Hepatocyte (in vitro differentiated cells): ENCODE results near the gene MAFB. TPM values are rescaled to one million over a fixed set of nuclear protein-coding genes. Genes with fewer than 3 reads are reported as not detected.

Experiments
- DNase-seq: peaks from one replicate; pipeline ENCODE4 v3.0.0-alpha.2; 2016; ENCODE audit warnings: low spot score
- H2AFZ ChIP-seq: fragments of 200-600 bp; sonication (generic); 2 replicates; pipeline ENCODE4 v1.6.0; 2016; ENCODE audit warnings: antibody characterized with exemption, mild to moderate bottlenecking
- H3K27ac ChIP-seq: fragments of 200-600 bp; sonication (generic); 2 replicates; pipeline ENCODE4 v1.5.1; 2016; ENCODE audit warnings: mild to moderate bottlenecking
- H3K27me3 ChIP-seq: fragments of 200-600 bp; sonication (generic); 2 replicates; pipeline ENCODE4 v1.6.1; 2016
- H3K36me3 ChIP-seq: fragments of 200-600 bp; sonication (generic); replicated peaks from 2 replicates; pipeline ENCODE4 v1.5.1; 2016; ENCODE audit warnings: low read depth; ENCODE audit not compliant: insufficient read depth
- H3K4me1 ChIP-seq: fragments of 200-600 bp; sonication (generic); 2 replicates; pipeline ENCODE4 v1.5.1; 2016; ENCODE audit warnings: mild to moderate bottlenecking, moderate library complexity; ENCODE audit not compliant: insufficient read depth
- H3K4me2 ChIP-seq: fragments of 200-600 bp; sonication (generic); 2 replicates; pipeline ENCODE4 v1.6.0; 2016
- H3K4me3 ChIP-seq: fragments of 200-600 bp; sonication (generic); 2 replicates; pipeline ENCODE4 v1.5.1; 2016; ENCODE audit warnings: mild to moderate bottlenecking
- H3K79me2 ChIP-seq: fragments of 200-600 bp; sonication (generic); 2 replicates; pipeline ENCODE4 v1.6.0; 2017; ENCODE audit warnings: mild to moderate bottlenecking
- H3K9me2 ChIP-seq: fragments of 200-600 bp; sonication (generic); replicated peaks from 2 replicates; pipeline ENCODE4 v1.6.0; 2017; ENCODE audit warnings: mild to moderate bottlenecking; ENCODE audit not compliant: insufficient read depth
- H3K9me3 ChIP-seq: fragments of 200-600 bp; sonication (generic); 2 replicates; pipeline ENCODE4 v1.5.1; 2016; ENCODE audit warnings: low read depth, mild to moderate bottlenecking
- H4K20me1 ChIP-seq: fragments of 200-600 bp; sonication (generic); 2 replicates; pipeline ENCODE4 v1.6.0; 2016; ENCODE audit warnings: mild to moderate bottlenecking; ENCODE audit not compliant: insufficient read depth, poor library complexity, severe bottlenecking
- CTCF ChIP-seq: fragments of 200-600 bp; sonication (generic); IDR thresholded peaks from 2 replicates; pipeline ENCODE4 v1.5.1; 2016; ENCODE audit warnings: antibody characterized with exemption, mild to moderate bottlenecking; ENCODE audit not compliant: poor library complexity
- EZH2 ChIP-seq: fragments of 200-600 bp; sonication (generic); IDR thresholded peaks from 2 replicates; pipeline ENCODE4 v1.6.1; 2016; ENCODE audit warnings: antibody characterized with exemption, mild to moderate bottlenecking, borderline replicate concordance
- EZH2phosphoT487 ChIP-seq: fragments of 200-600 bp; sonication (generic); IDR thresholded peaks from one replicate; pipeline ENCODE4 v1.6.1; 2018; ENCODE audit warnings: antibody characterized with exemption, mild to moderate bottlenecking, low read depth, moderate library complexity; ENCODE audit not compliant: unreplicated experiment, severe bottlenecking
- WGBS: methylation state at CpG from one replicate; pipeline ENCODE4 v1.1.6; 2016; ENCODE audit warnings: low lambda C conversion rate; ENCODE audit errors: missing lambda C conversion rate; 5-methylcytosine and 5-hydroxymethylcytosine counted together
- polyA plus RNA-seq: library from polyadenylated mRNA; unstranded; fragments of >200 nt; fragmentation: Nextera tagmentation; extraction: Ambion mirVana; gene quantifications from 2 replicates; pipeline ENCODE4 v1.2.1, GENCODE V29; 2016
- total RNA-seq: library from RNA; depleted of rRNA; stranded (reverse); fragments of >200 nt; gene quantifications from 2 replicates; pipeline ENCODE4 v1.2.3, GENCODE V29; 2014

MAFB gene
- total and polyA plus RNA-seq, 2 experiments from 2014 or later: 3.4 to 4.1 TPM

DNA sequence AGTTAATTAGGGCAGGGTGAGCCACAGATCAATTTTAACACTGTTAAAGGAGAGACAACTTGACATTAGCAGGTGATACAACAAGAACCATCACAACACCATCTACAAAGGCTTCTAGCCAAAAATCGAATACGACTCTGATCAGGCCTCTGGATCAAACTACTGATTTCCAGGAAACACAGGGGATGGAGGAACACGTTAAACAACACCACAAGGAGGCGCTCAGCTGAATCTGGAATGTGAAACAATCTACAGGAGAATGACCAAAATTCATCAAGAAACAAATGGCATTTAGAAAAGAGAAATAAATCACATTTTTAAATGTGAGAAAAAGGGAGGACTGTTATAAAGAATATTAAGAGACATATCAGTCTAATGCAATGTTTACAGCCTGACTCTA is 13.5 kb upstream of the MAFB start:
- no peaks in the 10 kb centered on the region for H3K9me3 ChIP-seq
- no peak overlapping the region for H2AFZ ChIP-seq
- TF ChIP-seq EZH2phosphoT487 (no peak), EZH2 (no peak), CTCF (no peak)
- no peaks in the 10 kb centered on the region for H3K36me3 ChIP-seq
- 84% methylated on average over 4 of the region's 4 CpGs for WGBS
- no peak overlapping the region for H3K4me3 ChIP-seq
- H4K20me1 ChIP-seq: no peaks in the 10 kb centered on the region
- H3K4me2 ChIP-seq: no peak overlapping the region
- peaks cover 4% of the 10 kb centered on the region for H3K4me1 ChIP-seq
- DNase-seq: no peak
- H3K9me2 ChIP-seq: no peaks in the 10 kb centered on the region
- no peaks in the 10 kb centered on the region for H3K79me2 ChIP-seq
- peaks cover 16% of the 10 kb centered on the region for H3K27me3 ChIP-seq
- no peak overlapping the region for H3K27ac ChIP-seq

DNA sequence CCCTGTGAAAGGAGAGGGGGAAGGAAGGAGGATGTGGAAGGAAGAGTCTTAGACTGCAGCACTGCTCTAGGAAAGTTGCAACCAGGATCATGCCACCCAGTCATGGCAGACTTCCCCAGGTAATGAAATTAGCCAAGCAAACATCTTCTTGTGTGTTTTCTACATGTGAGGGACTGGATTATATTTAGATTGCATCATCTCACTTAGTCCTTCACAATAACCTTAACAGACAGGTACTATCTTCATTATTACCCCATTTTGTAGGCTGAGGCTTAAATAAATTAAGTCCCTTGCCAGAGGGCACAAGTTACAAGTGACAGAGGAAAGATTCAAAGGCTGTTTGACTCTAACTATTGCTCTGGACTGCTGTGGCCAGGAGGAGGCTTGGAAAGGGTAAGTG is 9.7 kb upstream of the MAFB start:
- H3K9me2 ChIP-seq: no peaks in the 10 kb centered on the region
- H4K20me1 ChIP-seq: no peaks in the 10 kb centered on the region
- no peaks in the 10 kb centered on the region for H3K79me2 ChIP-seq
- H3K27ac ChIP-seq: no peak overlapping the region
- H3K36me3 ChIP-seq: no peaks in the 10 kb centered on the region
- H3K9me3 ChIP-seq: no peaks in the 10 kb centered on the region
- no peak overlapping the region for H2AFZ ChIP-seq
- H3K27me3 ChIP-seq: peaks cover 52% of the 10 kb centered on the region
- DNase-seq: no peak
- H3K4me2 ChIP-seq: no peak overlapping the region
- TF ChIP-seq EZH2phosphoT487: no peak
- TF ChIP-seq EZH2: no peak
- no peak for TF ChIP-seq CTCF
- no peaks in the 10 kb centered on the region for H3K4me1 ChIP-seq
- H3K4me3 ChIP-seq: no peak overlapping the region

DNA sequence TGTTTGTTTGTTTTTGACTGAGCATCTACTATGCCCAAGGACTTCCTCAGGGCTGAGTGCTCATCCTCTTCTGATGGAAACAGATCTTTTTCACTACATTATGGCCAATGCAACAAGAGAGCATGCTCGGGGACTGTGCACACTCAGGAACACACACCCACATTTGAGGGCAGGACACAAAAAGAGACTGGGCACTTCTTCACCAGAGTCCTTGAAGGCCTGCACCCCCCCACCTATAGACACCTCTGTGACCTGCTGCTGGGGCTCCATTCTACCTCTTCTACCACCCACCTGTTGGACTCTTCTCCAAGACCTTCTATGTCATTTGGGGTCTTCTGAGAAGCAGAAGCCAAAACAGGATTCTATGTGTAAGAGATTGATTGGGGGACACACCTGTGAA is 9.2 kb upstream of the MAFB start:
- Histone ChIP-seq H3K4me1 (no peaks in the 10 kb centered on the region), H3K4me2 (no peak overlapping the region), H3K36me3 (no peaks in the 10 kb centered on the region), H4K20me1 (no peaks in the 10 kb centered on the region), H3K27me3 (peaks cover 57% of the 10 kb centered on the region), H3K79me2 (no peaks in the 10 kb centered on the region), H3K9me3 (no peaks in the 10 kb centered on the region), H2AFZ (no peak overlapping the region), H3K4me3 (no peak overlapping the region), H3K27ac (no peak overlapping the region), H3K9me2 (no peaks in the 10 kb centered on the region)
- no peak for DNase-seq
- TF ChIP-seq EZH2phosphoT487 (no peak), EZH2 (no peak), CTCF (no peak)
- 90% methylated on average over 1 of the region's 1 CpG for WGBS

DNA sequence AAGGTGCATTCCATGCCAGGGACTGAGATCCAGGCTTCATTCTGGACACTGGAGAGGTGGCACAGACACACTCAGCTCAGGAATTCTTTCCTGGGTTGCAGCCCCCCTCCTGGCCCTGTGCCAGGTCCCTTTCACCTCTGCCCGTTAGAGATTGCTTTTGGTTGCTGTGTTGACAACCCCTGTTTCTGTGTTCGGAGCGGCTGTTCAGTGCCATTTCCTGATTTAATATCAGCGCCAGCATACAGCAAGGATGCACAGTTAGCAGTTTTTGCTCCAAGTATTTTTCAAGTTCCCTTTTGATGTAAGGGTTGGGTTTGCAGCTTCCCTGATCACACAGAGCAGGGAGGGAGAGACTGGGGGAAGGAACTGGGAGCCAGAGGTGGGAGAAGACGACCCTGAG is 8.5 kb upstream of the MAFB start:
- no peaks in the 10 kb centered on the region for H4K20me1 ChIP-seq
- H3K4me2 ChIP-seq: no peak overlapping the region
- H3K79me2 ChIP-seq: no peaks in the 10 kb centered on the region
- H3K4me1 ChIP-seq: no peaks in the 10 kb centered on the region
- no peak overlapping the region for H2AFZ ChIP-seq
- 70% methylated on average over 5 of the region's 5 CpGs for WGBS
- no peaks in the 10 kb centered on the region for H3K36me3 ChIP-seq
- H3K27me3 ChIP-seq: peaks cover 64% of the 10 kb centered on the region
- no peaks in the 10 kb centered on the region for H3K9me3 ChIP-seq
- H3K27ac ChIP-seq: no peak overlapping the region
- H3K9me2 ChIP-seq: no peaks in the 10 kb centered on the region
- no peak for TF ChIP-seq CTCF
- no peak for TF ChIP-seq EZH2
- no peak for TF ChIP-seq EZH2phosphoT487
- DNase-seq: no peak
- no peak overlapping the region for H3K4me3 ChIP-seq
